ENCODE measurements around the gene HIF3A.
"Not testable (repeated sequence)": the region's sequence is repeated elsewhere in the genome, so short reads cannot be mapped to it uniquely, and the experiment has no call there.

The HIF3A gene

GRCh38 chr19:46295401-46296201, 1.2 kb upstream of the HIF3A start:
- no peak for DNase-seq

GRCh38 chr19:46296202-46296480, 701 bp upstream of the HIF3A start:
- DNase-seq = no peak

GRCh38 chr19:46297700-46298478, 1.0 kb downstream of the HIF3A start:
- no peak for DNase-seq

GRCh38 chr19:46298479-46299003, 1.7 kb downstream of the HIF3A start:
- no peak for DNase-seq

GRCh38 chr19:46299004-46299509, 2.2 kb downstream of the HIF3A start:
- DNase-seq = no peak

GRCh38 chr19:46299695-46300094, 2.9 kb downstream of the HIF3A start:
- DNase-seq = no peak

- DNase-seq = no peak
Observed at GRCh38 chr19:46303322-46303690, 6.5 kb downstream of the HIF3A start.

GRCh38 chr19:46303691-46304397, 7.0 kb downstream of the HIF3A start:
- no peak for DNase-seq

GRCh38 chr19:46306501-46306900, 9.7 kb downstream of the HIF3A start:
- DNase-seq = no peak

- DNase-seq = no peak
Observed at GRCh38 chr19:46308510-46308909, 11.7 kb downstream of the HIF3A start.

- no peak for DNase-seq
Observed at GRCh38 chr19:46309056-46309455, 12.2 kb downstream of the HIF3A start.

GRCh38 chr19:46311444-46311843, 14.6 kb downstream of the HIF3A start:
- no peak for DNase-seq

GRCh38 chr19:46313540-46314469, 17.0 kb downstream of the HIF3A start:
- DNase-seq = not testable (repeated sequence)

GRCh38 chr19:46317339-46317738, 20.5 kb downstream of the HIF3A start:
- DNase-seq = no peak

- DNase-seq = no peak
Observed at GRCh38 chr19:46319613-46320012, 22.8 kb downstream of the HIF3A start.

GRCh38 chr19:46320559-46320958, 23.7 kb downstream of the HIF3A start:
- no peak for DNase-seq

- no peak for DNase-seq
Observed at GRCh38 chr19:46321653-46322052, 24.8 kb downstream of the HIF3A start.

- not testable (repeated sequence) for DNase-seq
Observed at GRCh38 chr19:46323227-46323626, 26.4 kb downstream of the HIF3A start.

- DNase-seq = no peak
Observed at GRCh38 chr19:46324277-46324676, 27.4 kb downstream of the HIF3A start.

GRCh38 chr19:46326608-46327007, 29.8 kb downstream of the HIF3A start:
- no peak for DNase-seq

GRCh38 chr19:46328079-46328478, 31.2 kb downstream of the HIF3A start:
- no peak for DNase-seq

GRCh38 chr19:46330319-46330918, 33.6 kb downstream of the HIF3A start:
- no peak for DNase-seq

Measured in NCI-H526 treated with DMSO at 0.1 percent for 48 hours (cell line).